HL-60 (cell line): ENCODE data around the gene PTPN3.

Experiments
- DNase-seq, 2 experiments: peaks; one replicate each; pipeline ENCODE4 v3.0.0-alpha.2; 2010 to 2020; ENCODE audit warnings: low read depth in 1 of 2, low spot score in 1 of 2
- H3K27ac ChIP-seq: fragments of 250-450 bp; sonication (Bioruptor Pico); replicated peaks from 2 replicates; pipeline ENCODE4 v1.5.1; 2020; ENCODE audit warnings: mild to moderate bottlenecking, moderate library complexity
- H3K27me3 ChIP-seq: fragments of 250-450 bp; sonication (Bioruptor Pico); 2 replicates; pipeline ENCODE4 v1.5.1; 2021; ENCODE audit warnings: mild to moderate bottlenecking, moderate library complexity; ENCODE audit not compliant: insufficient read depth, poor library complexity, severe bottlenecking
- H3K4me3 ChIP-seq: replicated peaks from 2 replicates; pipeline ENCODE4 v1.5.1; 2011; ENCODE audit warnings: mild to moderate bottlenecking, control low read depth, low read length; ENCODE audit not compliant: insufficient read depth
- CTCF ChIP-seq: IDR thresholded peaks from one replicate; pipeline ENCODE4 v1.5.1; 2011; ENCODE audit warnings: low read length, control low read depth, inconsistent platforms; ENCODE audit not compliant: insufficient read depth
- GABPA ChIP-seq: IDR thresholded peaks from 2 replicates; pipeline ENCODE4 v1.6.1; 2012; ENCODE audit warnings: low read depth
- POLR2AphosphoS5 ChIP-seq: IDR thresholded peaks from 2 replicates; pipeline ENCODE4 v1.6.1; 2012; ENCODE audit warnings: low read depth
- REST ChIP-seq: IDR thresholded peaks from 2 replicates; pipeline ENCODE4 v1.6.1; 2012; ENCODE audit warnings: low read depth; ENCODE audit not compliant: insufficient replicate concordance
- SPI1 ChIP-seq: IDR thresholded peaks from 2 replicates; pipeline ENCODE4 v1.6.1; 2012; ENCODE audit warnings: low read depth, mild to moderate bottlenecking, borderline replicate concordance

PTPN3 gene

DNA sequence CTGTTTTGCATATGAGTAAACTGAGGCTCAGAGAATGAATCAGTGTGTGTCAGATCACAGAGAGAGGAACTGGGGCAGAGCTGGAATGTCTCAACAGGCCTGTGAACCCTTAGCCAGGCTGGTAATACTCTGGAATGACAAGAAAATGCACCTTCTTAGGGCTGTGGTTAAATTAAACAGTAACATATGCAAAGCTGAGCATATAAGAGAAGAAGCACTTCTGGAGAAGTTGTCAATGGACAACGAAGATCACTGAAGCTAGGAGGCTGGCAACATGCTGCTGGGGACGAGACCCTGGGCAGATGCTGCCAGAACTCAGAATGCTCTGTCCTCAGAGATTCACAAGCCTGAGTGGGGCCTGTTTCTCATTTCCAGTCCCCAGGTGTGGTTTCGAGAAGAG lies 112.6 kb downstream of the PTPN3 start:
- H3K27me3 ChIP-seq = no peaks in the 10 kb centered on the region
- no peak for TF ChIP-seq GABPA
- no peak for TF ChIP-seq CTCF
- TF ChIP-seq REST = no peak
- TF ChIP-seq SPI1 = no peak
- TF ChIP-seq POLR2AphosphoS5 = no peak
- H3K27ac ChIP-seq = no peak overlapping the region
- H3K4me3 ChIP-seq = no peak overlapping the region
- DNase-seq = no peak

DNA sequence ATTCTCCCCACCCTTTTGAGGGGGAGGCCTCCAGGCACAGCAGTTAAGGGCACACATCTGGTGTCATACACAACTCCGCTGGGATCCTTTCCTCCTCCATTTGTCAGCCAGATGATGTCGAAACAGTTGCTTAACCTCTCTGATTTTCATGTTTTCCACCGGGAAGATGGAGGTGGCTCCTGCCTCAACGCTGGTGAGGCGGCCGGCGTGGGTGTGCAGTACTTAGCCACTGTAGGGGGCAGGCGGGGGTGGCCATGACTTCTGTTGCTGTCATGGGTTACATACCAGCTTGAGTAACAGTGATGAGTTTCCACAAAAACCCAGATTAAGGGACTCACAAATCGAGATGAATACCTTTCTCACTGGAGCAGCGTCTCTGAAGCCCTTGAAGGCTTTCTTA lies 114.2 kb downstream of the PTPN3 start:
- H3K27ac ChIP-seq = no peak overlapping the region
- no peak for TF ChIP-seq REST

GRCh38 chr9:109383356-109383755 lies 114.8 kb downstream of the PTPN3 start:
- TF ChIP-seq POLR2AphosphoS5 (no peak), CTCF (no peak), SPI1 (no peak), GABPA (no peak), REST (no peak)
- Histone ChIP-seq H3K27ac (no peak overlapping the region), H3K27me3 (no peaks in the 10 kb centered on the region), H3K4me3 (no peak overlapping the region)
- no peak for DNase-seq

More for the DNA sequence above, 114.2 kb downstream of the PTPN3 start:
- no peak for DNase-seq
- Histone ChIP-seq H3K27me3 (no peaks in the 10 kb centered on the region), H3K4me3 (no peak overlapping the region)

DNA sequence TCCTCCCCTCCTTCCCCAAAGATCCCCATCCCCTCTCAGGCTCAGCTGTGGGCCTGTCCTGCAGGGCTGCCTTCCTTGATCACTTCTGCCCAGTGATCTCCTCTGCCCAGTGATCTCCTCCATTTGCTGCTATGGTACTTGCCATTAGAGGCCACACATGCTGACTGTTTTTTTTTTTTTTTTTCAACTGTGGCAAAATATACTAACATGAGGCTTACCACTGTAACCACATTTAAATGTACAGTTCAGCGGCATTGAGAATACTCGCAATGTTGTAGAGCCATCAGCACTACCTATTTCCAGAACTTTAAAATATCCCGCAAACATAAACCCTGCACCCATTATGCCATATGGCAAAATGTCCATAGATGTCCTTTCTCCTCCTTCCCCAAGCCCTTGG lies 115.5 kb downstream of the PTPN3 start:
- H3K27ac ChIP-seq = no peak overlapping the region
- H3K27me3 ChIP-seq = no peaks in the 10 kb centered on the region
- TF ChIP-seq CTCF = no peak
- no peak for TF ChIP-seq SPI1
- TF ChIP-seq GABPA = no peak
- no peak for TF ChIP-seq POLR2AphosphoS5
- no peak for TF ChIP-seq REST
- no peak for DNase-seq
- H3K4me3 ChIP-seq = no peak overlapping the region
